Measurements from ENCODE around the gene GCK.

DNA sequence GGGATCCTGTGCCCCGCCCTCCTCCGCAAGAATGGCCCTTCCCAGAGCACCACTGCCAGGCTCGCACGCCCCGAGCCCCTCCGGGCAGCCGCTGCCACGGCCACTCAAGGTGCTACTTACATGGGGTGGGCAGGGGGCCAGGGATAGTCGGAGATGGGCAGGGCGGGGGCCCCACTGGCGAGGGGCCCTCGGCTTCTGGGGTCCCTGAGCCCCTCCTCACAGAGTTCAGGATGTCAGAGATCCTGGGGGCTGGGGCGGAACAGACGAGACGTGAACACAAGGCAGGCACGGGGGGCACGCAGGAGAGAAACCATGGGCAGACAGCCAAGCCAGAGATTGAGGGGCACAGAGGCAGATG lies 37.1 kb upstream of the GCK start:
- TF ChIP-seq, protein P1, sequence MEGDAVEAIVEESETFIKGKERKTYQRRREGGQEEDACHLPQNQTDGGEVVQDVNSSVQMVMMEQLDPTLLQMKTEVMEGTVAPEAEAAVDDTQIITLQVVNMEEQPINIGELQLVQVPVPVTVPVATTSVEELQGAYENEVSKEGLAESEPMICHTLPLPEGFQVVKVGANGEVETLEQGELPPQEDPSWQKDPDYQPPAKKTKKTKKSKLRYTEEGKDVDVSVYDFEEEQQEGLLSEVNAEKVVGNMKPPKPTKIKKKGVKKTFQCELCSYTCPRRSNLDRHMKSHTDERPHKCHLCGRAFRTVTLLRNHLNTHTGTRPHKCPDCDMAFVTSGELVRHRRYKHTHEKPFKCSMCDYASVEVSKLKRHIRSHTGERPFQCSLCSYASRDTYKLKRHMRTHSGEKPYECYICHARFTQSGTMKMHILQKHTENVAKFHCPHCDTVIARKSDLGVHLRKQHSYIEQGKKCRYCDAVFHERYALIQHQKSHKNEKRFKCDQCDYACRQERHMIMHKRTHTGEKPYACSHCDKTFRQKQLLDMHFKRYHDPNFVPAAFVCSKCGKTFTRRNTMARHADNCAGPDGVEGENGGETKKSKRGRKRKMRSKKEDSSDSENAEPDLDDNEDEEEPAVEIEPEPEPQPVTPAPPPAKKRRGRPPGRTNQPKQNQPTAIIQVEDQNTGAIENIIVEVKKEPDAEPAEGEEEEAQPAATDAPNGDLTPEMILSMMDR (IDR thresholded peaks at IDR 0.05), result no peak
- no peak for TF ChIP-seq POLR2A (IDR thresholded peaks at IDR 0.05)
